IMR-90 (cell line): Measurements from ENCODE around the gene HPSE2. TPM values are rescaled to one million over a fixed set of nuclear protein-coding genes. Genes with fewer than 3 reads are reported as not detected.

ENCODE experiments used
- ATAC-seq: fragments of 200-7000 bp; cut with Tn5 transposase; 2 replicates; pipeline ENCODE4 v1.9.1; 2020; ENCODE audit warnings: low read depth, mild to moderate bottlenecking, moderate library complexity
- BruUV-seq: library from RNA; stranded (reverse); fragments of 400-500 nt; replicated peaks from 2 replicates; lab custom pipeline; 2021; lab: Mats Ljungman, UMichigan
- CTCF ChIA-PET: fragments of 300-600 bp; formaldehyde crosslinking; extraction: SDS; loops from one replicate; lab custom pipeline; 2021; ENCODE audit warnings: antibody characterized with exemption; lab: Yijun Ruan, JAX
- POLR2A ChIA-PET: fragments of 300-600 bp; sonication (Branson Sonifier 250); formaldehyde crosslinking; loops from one replicate; lab custom pipeline; 2022; ENCODE audit warnings: antibody characterized with exemption; ENCODE audit not compliant: unreplicated experiment; lab: Charles Lee
- DNase-seq: peaks from one replicate; pipeline ENCODE4 v3.0.0; 2013
- H2AFZ ChIP-seq: replicated peaks from 2 replicates; pipeline ENCODE3; 2013; ENCODE audit warnings: low read length, mild to moderate bottlenecking; ENCODE audit not compliant: poor library complexity
- H2AK5ac ChIP-seq: 2 replicates; pipeline ENCODE4 v1.6.1; 2013; ENCODE audit warnings: low read depth, low read length, inconsistent platforms
- H2AK9ac ChIP-seq: replicated peaks from 2 replicates; pipeline ENCODE3; 2013; ENCODE audit warnings: mild to moderate bottlenecking, low read depth, low read length, moderate library complexity; ENCODE audit not compliant: poor library complexity
- H2BK120ac ChIP-seq: 2 replicates; pipeline ENCODE4 v1.6.1; 2013; ENCODE audit warnings: low read depth, low read length, inconsistent platforms
- H2BK15ac ChIP-seq: 3 replicates; pipeline ENCODE4 v1.6.1; 2013; ENCODE audit warnings: low read depth, low read length, inconsistent platforms
- H2BK20ac ChIP-seq: 2 replicates; pipeline ENCODE4 v1.6.1; 2013; ENCODE audit warnings: low read depth, mild to moderate bottlenecking, inconsistent platforms, low read length, moderate library complexity
- H2BK5ac ChIP-seq: 2 replicates; pipeline ENCODE4 v1.6.1; 2013; ENCODE audit warnings: mild to moderate bottlenecking, low read depth, low read length, inconsistent platforms; ENCODE audit not compliant: poor library complexity, severe bottlenecking
- H3K14ac ChIP-seq: replicated peaks from 2 replicates; pipeline ENCODE4 v1.6.1; 2013; ENCODE audit warnings: low read depth, low read length, inconsistent platforms
- H3K18ac ChIP-seq: 2 replicates; pipeline ENCODE4 v1.6.1; 2013; ENCODE audit warnings: low read depth, low read length, control low read depth
- H3K23ac ChIP-seq: 2 replicates; pipeline ENCODE4 v1.6.1; 2013; ENCODE audit warnings: low read depth, low read length, inconsistent platforms
- H3K27ac ChIP-seq: 2 replicates; pipeline ENCODE4 v1.5.1; 2013; ENCODE audit warnings: mild to moderate bottlenecking, control low read depth, low read length; ENCODE audit not compliant: insufficient read depth
- H3K27me3 ChIP-seq: 2 replicates; pipeline ENCODE4 v1.6.1; 2013; ENCODE audit warnings: low read length; ENCODE audit not compliant: control insufficient read depth, insufficient read depth
- H3K36me3 ChIP-seq: 2 replicates; pipeline ENCODE4 v1.6.1; 2013; ENCODE audit warnings: low read length, mixed read lengths; ENCODE audit not compliant: control insufficient read depth, insufficient read depth
- H3K4ac ChIP-seq: 2 replicates; pipeline ENCODE4 v1.6.1; 2013; ENCODE audit warnings: low read depth, low read length, inconsistent platforms
- H3K4me1 ChIP-seq: 2 replicates; pipeline ENCODE4 v1.6.1; 2013; ENCODE audit warnings: low read length, mixed read lengths; ENCODE audit not compliant: control insufficient read depth, insufficient read depth
- H3K4me2 ChIP-seq: 2 replicates; pipeline ENCODE4 v1.6.1; 2013; ENCODE audit warnings: low read depth, mild to moderate bottlenecking, control low read depth, low read length, moderate library complexity
- H3K4me3 ChIP-seq: 2 replicates; pipeline ENCODE4 v1.5.1; 2013; ENCODE audit warnings: low read depth, mild to moderate bottlenecking, control low read depth, low read length, moderate library complexity; ENCODE audit not compliant: insufficient read depth
- H3K56ac ChIP-seq: 2 replicates; pipeline ENCODE4 v1.6.1; 2013; ENCODE audit warnings: low read length, inconsistent platforms; ENCODE audit not compliant: insufficient read depth; ENCODE audit errors: extremely low read depth
- H3K79me1 ChIP-seq, 2 experiments: 2 replicates each; pipeline ENCODE4 v1.6.1; 2013; ENCODE audit warnings: low read length in 2 of 2, inconsistent platforms in 1 of 2, low read depth in 1 of 2
- H3K9ac ChIP-seq: 2 replicates; pipeline ENCODE4 v1.6.1; 2013; ENCODE audit warnings: low read depth, low read length, control low read depth
- H3K9me1 ChIP-seq: 2 replicates; pipeline ENCODE4 v1.6.1; 2013; ENCODE audit warnings: low read length, inconsistent platforms; ENCODE audit not compliant: insufficient read depth
- H3K9me3 ChIP-seq: 2 replicates; pipeline ENCODE4 v1.6.1; 2013; ENCODE audit warnings: low read length; ENCODE audit not compliant: control insufficient read depth, insufficient read depth
- H4K20me1 ChIP-seq: 2 replicates; pipeline ENCODE4 v1.6.1; 2013; ENCODE audit warnings: low read length, inconsistent platforms; ENCODE audit not compliant: insufficient read depth
- H4K5ac ChIP-seq: 2 replicates; pipeline ENCODE4 v1.6.1; 2013; ENCODE audit warnings: mild to moderate bottlenecking, low read depth, low read length, control low read depth
- H4K8ac ChIP-seq, 2 experiments: 2 replicates each; pipeline ENCODE4 v1.6.1; 2013; ENCODE audit warnings: low read depth in 2 of 2, low read length in 2 of 2, control low read depth in 1 of 2, inconsistent platforms in 1 of 2
- H4K91ac ChIP-seq: 2 replicates; pipeline ENCODE4 v1.6.1; 2013; ENCODE audit warnings: low read depth, low read length, inconsistent platforms; ENCODE audit not compliant: insufficient read depth
- CTCF ChIP-seq: conservative IDR thresholded peaks from 2 replicates; pipeline ENCODE4 v1.5.1; 2012; ENCODE audit warnings: mild to moderate bottlenecking, low read depth, low read length, improper control_type of control experiment
- SMC3 ChIP-seq: fragments of 150-350 bp; IDR thresholded peaks from 2 replicates; pipeline ENCODE4 v1.6.1; 2016; ENCODE audit warnings: low read depth, mild to moderate bottlenecking, antibody characterized with exemption, low read length, moderate library complexity
- WGBS, 2 experiments: methylation state at CpG; one replicate each; pipeline versions ENCODE4 v1.1.5 to v1.1.7; 2013; ENCODE audit warnings: missing lambda C conversion rate in 2 of 2; ENCODE audit not compliant: insufficient read length in 1 of 2; ENCODE audit errors: extremely low coverage in 2 of 2; 5-methylcytosine and 5-hydroxymethylcytosine counted together
- dilution Hi-C: fragments of 300-500 bp; cut with HindIII; formaldehyde crosslinking; loops from one replicate; pipeline ENCODE4 v1.14.3; 2018; ENCODE audit warnings: low sequenced_read_pairs; ENCODE audit not compliant: unreplicated experiment
- in situ Hi-C: fragments of 300-500 bp; cut with MboI; formaldehyde crosslinking; loops from 3 replicates; pipeline ENCODE4 v1.14.3; 2019; ENCODE audit warnings: low sequenced_read_pairs, inconsistent platforms, mixed read lengths
- intact Hi-C: fragments of 100-400 bp; cut with micrococcal nuclease; formaldehyde crosslinking; loops from 2 replicates; pipeline ENCODE4 v1.10.0; 2022
- polyA plus RNA-seq, 3 experiments: library from polyadenylated mRNA; depleted of rRNA; stranded (reverse); fragments of >200 nt; gene quantifications; 2 replicates each; pipeline ENCODE4 v1.2.3, GENCODE V29; 2012; ENCODE audit warnings: low replicate concordance in 1 of 3
- total RNA-seq: library from RNA; depleted of rRNA; stranded (reverse); fragments of >200 nt; gene quantifications from 2 replicates; pipeline ENCODE4 v1.2.3, GENCODE V29; 2012

The HPSE2 gene
- total and polyA plus RNA-seq, 2 of the 4 experiments (the other 2 are of a cell fraction), result not detected

DNA sequence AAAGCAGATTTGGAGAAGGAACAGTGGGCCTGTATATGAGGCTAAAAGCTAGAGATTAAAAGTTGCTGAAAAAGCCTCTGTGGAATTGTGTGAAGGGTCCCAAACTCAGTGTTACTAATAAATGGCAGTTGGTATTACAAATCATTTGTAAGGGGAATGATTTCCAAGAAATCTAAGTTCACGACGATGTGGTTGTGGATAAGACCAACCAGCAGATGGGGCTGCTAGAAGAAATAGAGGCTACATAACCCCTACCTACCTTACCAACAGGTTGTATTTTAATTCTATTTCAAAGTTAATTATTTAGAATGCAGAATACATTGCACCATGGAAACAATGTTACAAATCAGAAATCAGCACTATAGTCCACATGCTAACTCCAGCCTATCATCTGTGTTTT is 377.1 kb downstream of the HPSE2 start:
- Histone ChIP-seq H2BK5ac (no peak overlapping the region), H2AFZ (no peak overlapping the region), H4K20me1 (no peaks in the 10 kb centered on the region), H3K9me3 (no peaks in the 10 kb centered on the region), H3K9me1 (no peaks in the 10 kb centered on the region), H3K4me3 (no peak overlapping the region), H4K5ac (no peak overlapping the region), H3K4me2 (no peak overlapping the region), H4K8ac (no peak overlapping the region), H3K79me1 (no peaks in the 10 kb centered on the region), H3K18ac (no peak overlapping the region), H2BK120ac (no peak overlapping the region), H3K27ac (no peak overlapping the region), H2BK15ac (no peak overlapping the region), H3K4ac (no peak overlapping the region), H3K36me3 (no peaks in the 10 kb centered on the region), H3K56ac (no peak overlapping the region), H3K9ac (no peak overlapping the region), H3K14ac (no peak overlapping the region), H4K91ac (no peak overlapping the region), H2AK9ac (no peak overlapping the region), H2AK5ac (no peak overlapping the region), H3K23ac (no peak overlapping the region), H2BK20ac (no peak overlapping the region), H3K4me1 (no peaks in the 10 kb centered on the region), H3K27me3 (no peaks in the 10 kb centered on the region)
- BruUV-seq, result no TSS peak
- ChIA-PET POLR2A (no interaction called here), CTCF (interaction anchor here (0.6 to 1.0 kb wide), 2 partner anchors 32 to 42 kb away, joined by 3 read pairs; no protein-coding TSS in a partner anchor)
- ATAC-seq (no peak), DNase-seq (peak; percentile 12)
- no CpG with 5 or more reads among the region's 2 CpGs for WGBS, 2 experiments
- in situ Hi-C loops (no loop called here), dilution Hi-C loops (no loop called here), intact Hi-C loops (loop anchor here (5.0 kb wide), 1 partner anchor 184 kb away; no protein-coding TSS in a partner anchor)
- 0 out of 2 replicates have a peak, but pooled peaks have one; percentile 9 for TF ChIP-seq CTCF
- no peak for TF ChIP-seq SMC3
